Measurements from ENCODE around the gene BSG.
A peak's percentile ranks its signal among the peaks of the same experiment; 100 is the strongest.

BSG gene

GRCh38 chr19:590396-590745 lies 18.0 kb downstream of the BSG start:
- DNase-seq (ENCODE audit: low read depth): no peak
- peak overlapping the region; percentile 29; the same call in 1 of the 2 replicates for H3K4me3 ChIP-seq (ENCODE audit: low read length)

GRCh38 chr19:590750-591098 lies 18.3 kb downstream of the BSG start:
- no peak overlapping the region for H3K4me3 ChIP-seq (ENCODE audit: low read length)
- no peak for DNase-seq (ENCODE audit: low read depth)

More at GRCh38 chr19:590396-590745, 18.0 kb downstream of the BSG start:
- no peak for TF ChIP-seq CTCF (conservative IDR thresholded peaks at IDR 0.05; ENCODE audit: low read length)

GRCh38 chr19:591099-591958 lies 18.9 kb downstream of the BSG start:
- no peak for DNase-seq (ENCODE audit: low read depth)
- no peak overlapping the region for H3K4me3 ChIP-seq (ENCODE audit: low read length)
- no peak for TF ChIP-seq CTCF (conservative IDR thresholded peaks at IDR 0.05; ENCODE audit: low read length)

More at GRCh38 chr19:590750-591098, 18.3 kb downstream of the BSG start:
- TF ChIP-seq CTCF (conservative IDR thresholded peaks at IDR 0.05; ENCODE audit: low read length): no peak

- DNase-seq (ENCODE audit: low read depth): no peak
- H3K4me3 ChIP-seq (ENCODE audit: low read length): no peak overlapping the region
- no peak for TF ChIP-seq CTCF (conservative IDR thresholded peaks at IDR 0.05; ENCODE audit: low read length)
Observed at GRCh38 chr19:592101-592500, 19.7 kb downstream of the BSG start.

GRCh38 chr19:593055-593454 lies 20.7 kb downstream of the BSG start:
- no peak for DNase-seq (ENCODE audit: low read depth)
- H3K4me3 ChIP-seq (ENCODE audit: low read length): no peak overlapping the region
- TF ChIP-seq CTCF (conservative IDR thresholded peaks at IDR 0.05; ENCODE audit: low read length): no peak

- no peak overlapping the region for H3K4me3 ChIP-seq (ENCODE audit: low read length)
- DNase-seq (ENCODE audit: low read depth): no peak
- TF ChIP-seq CTCF (conservative IDR thresholded peaks at IDR 0.05; ENCODE audit: low read length): no peak
Observed at GRCh38 chr19:593505-593904, 21.1 kb downstream of the BSG start.

- no peak for DNase-seq (ENCODE audit: low read depth)
- H3K4me3 ChIP-seq (ENCODE audit: low read length): no peak overlapping the region
- no peak for TF ChIP-seq CTCF (conservative IDR thresholded peaks at IDR 0.05; ENCODE audit: low read length)
Observed at GRCh38 chr19:594265-594870, 22.0 kb downstream of the BSG start.

Data from AG10803 (cell line).